Natural killer cell (primary cell): ENCODE results near the gene RUFY4. TPM values are rescaled to one million over a fixed set of nuclear protein-coding genes. Genes with fewer than 3 reads are reported as not detected.

ENCODE experiments used
- ATAC-seq, 3 donors: fragments of 150-1000 bp in 2 of 3; fragments of 200-7000 bp in 1 of 3; cut with Tn5 transposase; 1 replicate in 1 of 3; 2 replicates in 2 of 3; pipeline ENCODE4 v1.10.0; 2021; ENCODE audit warnings: mild to moderate bottlenecking in 2 of 3, moderate library complexity in 2 of 3
- DNase-seq, 2 donors: peaks; one replicate each; pipeline versions ENCODE4 v3.0.0 to v3.0.0-alpha.2; 2013 to 2021; ENCODE audit warnings: mixed read lengths in 1 of 2
- H3K27ac ChIP-seq: one replicate; pipeline ENCODE4 v1.5.1; 2013; ENCODE audit warnings: mild to moderate bottlenecking, low read length
- H3K27me3 ChIP-seq: one replicate; pipeline ENCODE4 v1.6.1; 2013; ENCODE audit warnings: low read length; ENCODE audit not compliant: control insufficient read depth, insufficient read depth
- H3K36me3 ChIP-seq: one replicate; pipeline ENCODE4 v1.6.1; 2013; ENCODE audit warnings: low read length; ENCODE audit not compliant: control insufficient read depth, insufficient read depth
- H3K4me1 ChIP-seq: one replicate; pipeline ENCODE4 v1.6.1; 2013; ENCODE audit warnings: low read length; ENCODE audit not compliant: control insufficient read depth, insufficient read depth
- H3K4me3 ChIP-seq: one replicate; pipeline ENCODE4 v1.5.1; 2013; ENCODE audit warnings: low read length
- H3K9me3 ChIP-seq: one replicate; pipeline ENCODE4 v1.6.1; 2013; ENCODE audit warnings: low read length; ENCODE audit not compliant: control insufficient read depth, insufficient read depth
- H3K27ac Mint-ChIP-seq, 2 donors: one replicate each; pipeline ENCODE4 v1.8.0; 2022; ENCODE audit warnings: mild to moderate bottlenecking in 2 of 2, mixed read lengths in 2 of 2, moderate library complexity in 1 of 2
- H3K27me3 Mint-ChIP-seq, 2 donors: one replicate each; pipeline ENCODE4 v1.8.0; 2022; ENCODE audit warnings: low read depth in 2 of 2, mixed read lengths in 2 of 2
- H3K36me3 Mint-ChIP-seq: one replicate; pipeline ENCODE4 v1.8.0; 2022; ENCODE audit warnings: mixed read lengths
- H3K4me1 Mint-ChIP-seq, 2 donors: one replicate each; pipeline ENCODE4 v1.8.0; 2022; ENCODE audit warnings: mixed read lengths in 2 of 2
- H3K4me3 Mint-ChIP-seq: one replicate; pipeline ENCODE4 v1.8.0; 2022; ENCODE audit warnings: mild to moderate bottlenecking, moderate library complexity, mixed read lengths
- H3K9me3 Mint-ChIP-seq, 2 donors: one replicate each; pipeline ENCODE4 v1.8.0; 2022; ENCODE audit warnings: mixed read lengths in 2 of 2
- WGBS: methylation state at CpG from one replicate; pipeline ENCODE4 v1.1.7; 2013; ENCODE audit warnings: missing lambda C conversion rate; ENCODE audit not compliant: insufficient coverage; 5-methylcytosine and 5-hydroxymethylcytosine counted together
- intact Hi-C: fragments of 100-400 bp; cut with micrococcal nuclease; formaldehyde crosslinking; loops from one replicate; pipeline ENCODE4 v1.14.2; 2022
- total RNA-seq, 4 donors: library from RNA; stranded (reverse); fragments of 120-200 nt in 1 of 4; gene quantifications; one replicate each; pipeline versions ENCODE4 v1.2.3 to v1.2.4, GENCODE V29; 2013 to 2022
- TF ChIP-seq, protein P1 (sequence below): fragments of 200-600 bp; IDR thresholded peaks from one replicate; pipeline ENCODE4 v1.8.0; 2022; ENCODE audit warnings: antibody characterized with exemption

RUFY4 gene
- total RNA-seq, 3 donors from 2014 or later (not counting 1 experiment from before 2014, with no cell fraction given): 0.82 to 3.1 (median 1.8) TPM

DNA sequence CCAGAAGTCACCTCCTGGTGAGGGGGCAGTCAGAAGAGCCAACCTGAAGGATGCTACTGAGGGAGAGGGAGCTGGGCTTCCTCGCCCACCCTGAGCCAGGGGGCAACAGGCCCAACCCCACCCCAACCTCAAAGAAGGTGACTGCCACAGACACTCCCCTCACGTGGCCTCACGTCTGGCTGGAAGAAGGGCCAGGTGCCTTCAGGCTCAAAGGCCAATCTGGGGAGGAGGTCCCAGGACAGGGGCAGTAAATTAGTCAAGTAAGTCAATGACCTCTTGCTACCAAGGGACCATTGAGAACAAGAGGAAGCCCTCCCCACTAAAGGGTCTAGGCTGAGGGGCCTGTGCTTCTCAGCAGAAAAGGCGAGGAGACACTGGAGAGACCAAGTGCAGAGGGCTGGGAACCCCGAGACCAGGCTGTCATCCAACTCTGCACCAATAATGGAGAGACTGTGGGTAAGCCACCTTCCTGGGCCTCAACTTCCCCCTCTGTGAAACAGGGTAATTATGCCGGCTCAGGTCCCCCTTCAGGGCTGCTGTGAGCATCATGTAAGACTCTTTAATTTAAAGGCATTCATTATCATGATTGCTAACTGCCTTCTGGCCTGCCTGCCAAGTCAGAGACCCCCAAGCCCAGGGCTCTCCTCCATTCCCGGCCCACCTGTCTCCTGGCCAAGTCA is 46.1 kb upstream of the RUFY4 start:
- TF ChIP-seq, protein P1, sequence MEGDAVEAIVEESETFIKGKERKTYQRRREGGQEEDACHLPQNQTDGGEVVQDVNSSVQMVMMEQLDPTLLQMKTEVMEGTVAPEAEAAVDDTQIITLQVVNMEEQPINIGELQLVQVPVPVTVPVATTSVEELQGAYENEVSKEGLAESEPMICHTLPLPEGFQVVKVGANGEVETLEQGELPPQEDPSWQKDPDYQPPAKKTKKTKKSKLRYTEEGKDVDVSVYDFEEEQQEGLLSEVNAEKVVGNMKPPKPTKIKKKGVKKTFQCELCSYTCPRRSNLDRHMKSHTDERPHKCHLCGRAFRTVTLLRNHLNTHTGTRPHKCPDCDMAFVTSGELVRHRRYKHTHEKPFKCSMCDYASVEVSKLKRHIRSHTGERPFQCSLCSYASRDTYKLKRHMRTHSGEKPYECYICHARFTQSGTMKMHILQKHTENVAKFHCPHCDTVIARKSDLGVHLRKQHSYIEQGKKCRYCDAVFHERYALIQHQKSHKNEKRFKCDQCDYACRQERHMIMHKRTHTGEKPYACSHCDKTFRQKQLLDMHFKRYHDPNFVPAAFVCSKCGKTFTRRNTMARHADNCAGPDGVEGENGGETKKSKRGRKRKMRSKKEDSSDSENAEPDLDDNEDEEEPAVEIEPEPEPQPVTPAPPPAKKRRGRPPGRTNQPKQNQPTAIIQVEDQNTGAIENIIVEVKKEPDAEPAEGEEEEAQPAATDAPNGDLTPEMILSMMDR: no peak
- H3K9me3 Mint-ChIP-seq: no peaks in the 10 kb centered on the region
- no peaks in the 10 kb centered on the region for H3K27me3 Mint-ChIP-seq
- ATAC-seq (no peak), DNase-seq (no peak)
- Histone ChIP-seq H3K27ac (no peak overlapping the region), H3K36me3 (no peaks in the 10 kb centered on the region), H3K27me3 (no peaks in the 10 kb centered on the region), H3K9me3 (no peaks in the 10 kb centered on the region), H3K4me3 (no peak overlapping the region), H3K4me1 (peaks cover 4% of the 10 kb centered on the region)
- H3K4me1 Mint-ChIP-seq: no peaks in the 10 kb centered on the region
- H3K4me3 Mint-ChIP-seq: no peak overlapping the region
- intact Hi-C loops: no loop called here
- H3K36me3 Mint-ChIP-seq: no peaks in the 10 kb centered on the region
- no peak overlapping the region for H3K27ac Mint-ChIP-seq
- WGBS: 82% methylated on average over 7 of the region's 7 CpGs

DNA sequence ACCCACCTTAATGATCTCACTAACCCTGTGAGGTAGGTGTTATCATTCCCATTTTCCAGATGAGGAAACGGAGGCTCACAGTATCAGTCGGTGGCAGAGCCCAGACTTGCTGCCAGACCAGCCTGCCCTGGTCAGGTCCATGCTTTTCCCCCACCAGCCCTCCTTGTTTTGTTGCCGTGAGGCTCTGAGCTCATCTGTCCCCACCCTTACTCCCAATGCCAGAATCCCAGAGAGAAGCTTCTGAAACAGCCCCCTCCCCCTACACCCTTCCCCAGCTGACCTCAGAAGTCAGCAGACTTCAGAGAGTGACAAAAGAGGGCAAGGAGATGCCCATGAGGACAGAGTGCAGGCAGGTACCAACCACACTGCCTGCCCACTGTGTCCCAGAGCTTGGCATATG is 45.4 kb upstream of the RUFY4 start:
- Histone ChIP-seq H3K36me3 (no peaks in the 10 kb centered on the region), H3K27ac (no peak overlapping the region), H3K27me3 (no peaks in the 10 kb centered on the region), H3K4me1 (peaks cover 4% of the 10 kb centered on the region), H3K9me3 (no peaks in the 10 kb centered on the region), H3K4me3 (no peak overlapping the region)
- 85% methylated on average over 3 of the region's 3 CpGs for WGBS
- no peaks in the 10 kb centered on the region for H3K9me3 Mint-ChIP-seq
- no peak overlapping the region for H3K27ac Mint-ChIP-seq
- no peak overlapping the region for H3K4me3 Mint-ChIP-seq
- no peaks in the 10 kb centered on the region for H3K27me3 Mint-ChIP-seq
- ATAC-seq (no peak), DNase-seq (no peak)
- H3K36me3 Mint-ChIP-seq: no peaks in the 10 kb centered on the region
- TF ChIP-seq, protein P1: no peak
- intact Hi-C loops: no loop called here
- no peaks in the 10 kb centered on the region for H3K4me1 Mint-ChIP-seq

DNA sequence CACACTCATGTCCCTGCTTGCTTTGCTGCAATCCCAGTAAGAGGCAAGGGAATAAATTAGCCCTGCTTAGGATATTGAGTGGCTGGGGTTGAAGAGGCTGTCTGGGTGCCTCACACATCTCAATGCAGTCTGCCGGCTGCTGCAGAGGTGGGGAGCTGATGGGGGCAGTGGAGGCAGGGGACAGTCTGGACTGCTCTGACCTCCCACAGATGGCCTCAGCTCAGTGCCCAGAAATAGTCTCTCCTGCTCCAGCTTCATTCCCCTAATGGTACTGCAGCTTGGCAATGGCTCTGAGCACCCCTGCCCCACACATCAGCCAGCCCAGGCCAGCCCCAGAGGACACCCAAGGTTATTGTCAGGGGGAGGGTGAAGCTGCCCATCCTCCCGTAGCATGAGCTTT is 44.7 kb upstream of the RUFY4 start:
- Histone ChIP-seq H3K4me1 (peaks cover 3% of the 10 kb centered on the region), H3K4me3 (no peak overlapping the region), H3K27me3 (no peaks in the 10 kb centered on the region), H3K9me3 (no peaks in the 10 kb centered on the region), H3K36me3 (no peaks in the 10 kb centered on the region), H3K27ac (no peak overlapping the region)
- whole genome bisulfite sequencing: 94% methylated on average over 2 of the region's 2 CpGs
- ATAC-seq: no peak
- TF ChIP-seq, protein P1: no peak
- no peaks in the 10 kb centered on the region for H3K9me3 Mint-ChIP-seq
- no peak for DNase-seq
- intact Hi-C loops: no loop called here
- H3K4me3 Mint-ChIP-seq: no peak overlapping the region
- H3K27me3 Mint-ChIP-seq: no peaks in the 10 kb centered on the region
- H3K36me3 Mint-ChIP-seq: no peaks in the 10 kb centered on the region
- H3K4me1 Mint-ChIP-seq: no peaks in the 10 kb centered on the region
- no peak overlapping the region for H3K27ac Mint-ChIP-seq

DNA sequence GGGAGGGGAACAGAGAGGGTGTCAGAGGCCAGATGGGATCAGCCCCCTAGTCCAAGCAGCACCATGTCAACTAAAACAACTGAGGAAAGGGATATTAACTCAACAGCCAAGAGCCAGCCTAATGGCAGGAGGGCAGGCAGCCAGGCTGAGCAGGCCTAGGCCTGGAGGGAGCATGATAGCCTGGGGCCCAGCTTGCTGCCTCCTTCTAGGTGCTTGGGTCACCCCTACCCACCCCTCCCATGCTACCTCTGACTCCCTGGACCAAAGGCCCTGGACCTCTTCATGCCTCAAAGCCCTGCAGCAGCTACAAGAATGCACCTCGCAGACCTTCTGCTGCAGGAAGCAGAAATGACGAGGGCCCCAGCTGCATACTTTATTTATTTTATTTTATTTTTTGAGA is 44.2 kb upstream of the RUFY4 start:
- no peaks in the 10 kb centered on the region for H3K36me3 Mint-ChIP-seq
- no peaks in the 10 kb centered on the region for H3K27me3 Mint-ChIP-seq
- TF ChIP-seq, protein P1: no peak
- H3K4me3 Mint-ChIP-seq: no peak overlapping the region
- no peaks in the 10 kb centered on the region for H3K36me3 ChIP-seq
- ATAC-seq (no peak), DNase-seq (peak in 1 of 2 donors; percentile 4)
- H3K9me3 Mint-ChIP-seq: no peaks in the 10 kb centered on the region
- no peak overlapping the region for H3K27ac Mint-ChIP-seq
- H3K4me1 ChIP-seq: no peaks in the 10 kb centered on the region
- no peaks in the 10 kb centered on the region for H3K4me1 Mint-ChIP-seq
- 95% methylated on average over 2 of the region's 2 CpGs for WGBS
- H3K27me3 ChIP-seq: no peaks in the 10 kb centered on the region
- no peak overlapping the region for H3K27ac ChIP-seq
- intact Hi-C loops: no loop called here
- H3K4me3 ChIP-seq: no peak overlapping the region
- H3K9me3 ChIP-seq: no peaks in the 10 kb centered on the region
